Esophagus muscularis mucosa (tissue), 4 donors: ENCODE measurements around the gene TBC1D32. TPM values are rescaled to one million over a fixed set of nuclear protein-coding genes. Genes with fewer than 3 reads are reported as not detected.

Experiments
- DNase-seq: peaks from one replicate; pipeline ENCODE4 v3.0.0-alpha.2; 2017; ENCODE audit errors: extremely low spot score
- H3K27ac ChIP-seq, 4 donors: fragments of 200-600 bp; sonication (generic); replicated peaks in 1 of 4; 1 replicate in 3 of 4; 2 replicates in 1 of 4; pipeline ENCODE4 v1.5.1; 2016 to 2019; ENCODE audit warnings: mild to moderate bottlenecking in 1 of 4
- H3K27me3 ChIP-seq, 4 donors: fragments of 200-600 bp; sonication (generic); one replicate each; pipeline versions ENCODE4 v1.5.1 to v1.6.0; 2016 to 2019
- H3K36me3 ChIP-seq, 4 donors: fragments of 200-600 bp; sonication (generic); one replicate each; pipeline ENCODE4 v1.5.1; 2016 to 2019
- H3K4me1 ChIP-seq, 4 donors: fragments of 200-600 bp; sonication (generic); one replicate each; pipeline ENCODE4 v1.5.1; 2016 to 2019
- H3K4me3 ChIP-seq, 4 donors: fragments of 200-600 bp; sonication (generic); 1 replicate in 2 of 4; 2 replicates in 2 of 4; pipeline ENCODE4 v1.5.1; 2016 to 2019; ENCODE audit warnings: mild to moderate bottlenecking in 4 of 4, moderate library complexity in 1 of 4
- H3K9me3 ChIP-seq, 4 donors: fragments of 200-600 bp; sonication (generic); 1 replicate in 3 of 4; 2 replicates in 1 of 4; pipeline ENCODE4 v1.5.1; 2016 to 2019
- CTCF ChIP-seq, 3 experiments: fragments of 200-600 bp in 2 of 3; fragments of 450-650 bp in 1 of 3; sonication (generic) in 2 of 3; IDR thresholded peaks; one replicate each; pipeline ENCODE4 v1.5.1; 2017 to 2019; ENCODE audit warnings: antibody characterized with exemption in 3 of 3, mild to moderate bottlenecking in 2 of 3, moderate library complexity in 1 of 3
- EP300 ChIP-seq: sonication (generic); formaldehyde crosslinking; IDR thresholded peaks from one replicate; pipeline ENCODE4 v1.6.1; 2017; ENCODE audit warnings: antibody characterized with exemption
- POLR2A ChIP-seq: fragments of 450-650 bp; IDR thresholded peaks from one replicate; pipeline ENCODE4 v1.6.1; 2017; ENCODE audit warnings: antibody characterized with exemption, moderate library complexity, mild to moderate bottlenecking, low read depth
- POLR2AphosphoS5 ChIP-seq, 2 donors: sonication (generic); formaldehyde crosslinking; IDR thresholded peaks; one replicate each; pipeline ENCODE4 v1.6.1; 2017; ENCODE audit warnings: antibody characterized with exemption in 2 of 2
- WGBS: methylation state at CpG from one replicate; pipeline ENCODE4 v1.1.5; 2018; 5-methylcytosine and 5-hydroxymethylcytosine counted together
- intact Hi-C: fragments of 100-400 bp; cut with DNase I; formaldehyde crosslinking; loops from one replicate; pipeline ENCODE4 v1.15.1; 2023
- total RNA-seq, 4 donors: library from RNA; depleted of rRNA; stranded (reverse); fragments of >200 nt; gene quantifications; one replicate each; pipeline versions ENCODE4 v1.1.0 to v1.2.1, GENCODE V29; 2016

The TBC1D32 gene
- total RNA-seq, 4 donors from 2014 or later, result 2.2 to 3.3 (median 2.8) TPM

GRCh38 chr6:121110733-121111132 is 223.5 kb downstream of the TBC1D32 start:
- 93% methylated on average over 4 of the region's 4 CpGs for WGBS
- H3K4me3 ChIP-seq, result no peak overlapping the region
- no peaks in the 10 kb centered on the region for H3K36me3 ChIP-seq
- TF ChIP-seq CTCF (IDR thresholded peaks at IDR 0.05) (no peak), POLR2A (no peak), POLR2AphosphoS5 (IDR thresholded peaks at IDR 0.05) (no peak), EP300 (no peak)
- no peaks in the 10 kb centered on the region for H3K9me3 ChIP-seq
- DNase-seq, result no peak
- H3K27ac ChIP-seq, result no peak overlapping the region
- H3K27me3 ChIP-seq, result no peaks in the 10 kb centered on the region
- H3K4me1 ChIP-seq, result no peaks in the 10 kb centered on the region
- intact Hi-C loops, result no loop called here

DNA sequence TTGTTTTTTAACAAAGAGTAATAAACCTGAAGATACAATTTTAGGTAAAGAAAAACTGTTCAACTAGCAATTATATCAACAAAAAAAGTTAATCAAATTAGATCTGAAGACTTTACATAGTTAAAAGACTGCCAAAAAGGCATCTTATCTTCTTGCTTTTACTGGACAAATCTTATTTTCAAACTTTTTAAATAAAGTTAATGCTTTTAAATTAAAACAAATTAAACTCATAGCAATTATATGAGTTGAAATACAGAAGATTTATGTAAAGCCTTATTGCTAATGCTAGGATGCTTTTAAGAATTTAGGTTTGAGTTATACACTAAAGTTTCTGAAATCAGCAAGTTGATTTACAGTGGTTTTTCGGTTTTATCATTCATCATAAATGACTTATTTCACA is 227.3 kb downstream of the TBC1D32 start:
- no peak for TF ChIP-seq EP300
- TF ChIP-seq CTCF (IDR thresholded peaks at IDR 0.05), result no peak
- TF ChIP-seq POLR2A, result no peak
- TF ChIP-seq POLR2AphosphoS5 (IDR thresholded peaks at IDR 0.05), result no peak
- no peaks in the 10 kb centered on the region for H3K9me3 ChIP-seq
- H3K36me3 ChIP-seq, result no peaks in the 10 kb centered on the region
- H3K4me1 ChIP-seq, result no peaks in the 10 kb centered on the region
- H3K4me3 ChIP-seq, result no peak overlapping the region
- WGBS, result 88% methylated on average over 1 of the region's 1 CpG
- H3K27ac ChIP-seq, result no peak overlapping the region
- H3K27me3 ChIP-seq, result no peaks in the 10 kb centered on the region
- intact Hi-C loops, result no loop called here
- no peak for DNase-seq

- no peaks in the 10 kb centered on the region for H3K36me3 ChIP-seq
- TF ChIP-seq EP300 (no peak), POLR2A (no peak), CTCF (IDR thresholded peaks at IDR 0.05) (no peak), POLR2AphosphoS5 (IDR thresholded peaks at IDR 0.05) (no peak)
- H3K27me3 ChIP-seq, result no peaks in the 10 kb centered on the region
- no peaks in the 10 kb centered on the region for H3K4me1 ChIP-seq
- H3K4me3 ChIP-seq, result no peak overlapping the region
- intact Hi-C loops, result no loop called here
- no peak overlapping the region for H3K27ac ChIP-seq
- H3K9me3 ChIP-seq, result no peaks in the 10 kb centered on the region
- WGBS, result 86% methylated on average over 4 of the region's 4 CpGs
- no peak for DNase-seq
Observed at GRCh38 chr6:121105461-121105860, 228.8 kb downstream of the TBC1D32 start.

GRCh38 chr6:121093928-121094327 is 240.4 kb downstream of the TBC1D32 start:
- intact Hi-C loops, result no loop called here
- H3K9me3 ChIP-seq, result no peaks in the 10 kb centered on the region
- no peak for TF ChIP-seq CTCF (IDR thresholded peaks at IDR 0.05)
- TF ChIP-seq EP300, result no peak
- no peak for TF ChIP-seq POLR2A
- no peak for TF ChIP-seq POLR2AphosphoS5 (IDR thresholded peaks at IDR 0.05)
- no peak overlapping the region for H3K27ac ChIP-seq
- no peaks in the 10 kb centered on the region for H3K4me1 ChIP-seq
- no peak for DNase-seq
- H3K27me3 ChIP-seq, result no peaks in the 10 kb centered on the region
- no peak overlapping the region for H3K4me3 ChIP-seq
- H3K36me3 ChIP-seq, result no peaks in the 10 kb centered on the region

GRCh38 chr6:121090492-121090891 is 243.8 kb downstream of the TBC1D32 start:
- 87% methylated on average over 1 of the region's 1 CpG for WGBS

More at GRCh38 chr6:121090492-121090891, 243.8 kb downstream of the TBC1D32 start:
- no peaks in the 10 kb centered on the region for H3K9me3 ChIP-seq
- H3K4me1 ChIP-seq, result no peaks in the 10 kb centered on the region
- TF ChIP-seq POLR2AphosphoS5 (IDR thresholded peaks at IDR 0.05) (no peak), EP300 (no peak), CTCF (IDR thresholded peaks at IDR 0.05) (no peak), POLR2A (no peak)
- intact Hi-C loops, result no loop called here
- H3K36me3 ChIP-seq, result no peaks in the 10 kb centered on the region
- DNase-seq, result no peak
- H3K27ac ChIP-seq, result no peak overlapping the region
- H3K4me3 ChIP-seq, result no peak overlapping the region
- no peaks in the 10 kb centered on the region for H3K27me3 ChIP-seq
